ENCODE results near the gene RAB7B.

Gene RAB7B

GRCh38 chr1:206023695-206024094, 20.5 kb upstream of the RAB7B start, which contains the start of gene CTSE:
Gene CTSE, minus strand, starts transcription at chr1:206023895. Its CDS starts 104 bp downstream, at chr1:206023791.
- in situ Hi-C loops (cut with MboI; ENCODE audit: low sequenced_read_pairs): no loop called here

DNA sequence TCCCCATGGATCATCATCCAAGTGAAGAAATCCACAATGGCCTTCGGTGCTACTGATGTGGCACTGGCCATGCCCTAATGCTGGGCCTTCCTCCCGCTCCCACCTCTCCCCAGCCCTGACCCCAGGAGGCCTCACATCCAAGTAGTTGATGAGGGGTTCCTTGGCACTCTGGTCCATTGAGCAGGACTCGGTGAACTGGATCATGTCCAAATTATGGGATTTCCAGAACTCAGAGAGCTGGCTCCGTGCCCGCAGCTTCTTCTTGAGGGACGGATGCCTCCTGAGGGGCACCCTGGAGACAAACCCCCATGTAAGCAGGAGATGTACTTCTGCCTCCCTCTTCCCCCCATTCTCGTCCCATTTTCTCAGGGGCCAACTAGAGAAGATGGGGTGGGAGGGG, 19.6 kb upstream of the RAB7B start:
- in situ Hi-C loops (cut with MboI; ENCODE audit: low sequenced_read_pairs): no loop called here

- in situ Hi-C loops (cut with MboI; ENCODE audit: low sequenced_read_pairs): no loop called here
Observed at GRCh38 chr1:206021626-206022365, 18.6 kb upstream of the RAB7B start.

DNA sequence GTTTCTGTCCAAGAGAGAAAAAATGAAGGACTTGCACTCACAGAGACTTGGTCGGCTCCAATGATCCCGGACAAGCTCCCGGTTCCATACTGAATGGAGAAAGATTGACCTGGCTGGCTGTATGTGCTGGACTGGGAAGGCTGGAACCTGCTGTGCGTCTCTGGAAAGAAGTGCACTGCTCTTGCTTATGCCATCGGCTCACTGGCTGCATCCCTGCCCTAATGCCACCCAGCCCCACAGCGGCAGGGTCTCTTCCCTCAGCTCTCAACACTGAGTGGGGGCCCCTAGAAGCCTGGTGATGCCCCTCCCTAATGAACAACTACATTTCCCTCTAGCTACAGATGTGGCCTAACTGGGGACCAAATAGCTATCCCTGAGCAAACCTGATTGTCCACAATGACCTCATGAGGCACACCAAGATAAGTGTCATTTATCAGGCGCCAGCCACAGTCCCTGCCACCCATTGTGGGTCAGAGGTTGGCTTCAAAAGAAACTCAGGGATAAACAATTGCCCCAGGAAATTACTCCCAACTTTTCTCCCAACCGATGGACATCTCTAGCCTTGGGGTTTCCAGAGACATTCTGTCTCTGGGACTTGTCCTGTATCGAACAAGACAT, 17.9 kb upstream of the RAB7B start:
- in situ Hi-C loops (cut with MboI; ENCODE audit: low sequenced_read_pairs): no loop called here

DNA sequence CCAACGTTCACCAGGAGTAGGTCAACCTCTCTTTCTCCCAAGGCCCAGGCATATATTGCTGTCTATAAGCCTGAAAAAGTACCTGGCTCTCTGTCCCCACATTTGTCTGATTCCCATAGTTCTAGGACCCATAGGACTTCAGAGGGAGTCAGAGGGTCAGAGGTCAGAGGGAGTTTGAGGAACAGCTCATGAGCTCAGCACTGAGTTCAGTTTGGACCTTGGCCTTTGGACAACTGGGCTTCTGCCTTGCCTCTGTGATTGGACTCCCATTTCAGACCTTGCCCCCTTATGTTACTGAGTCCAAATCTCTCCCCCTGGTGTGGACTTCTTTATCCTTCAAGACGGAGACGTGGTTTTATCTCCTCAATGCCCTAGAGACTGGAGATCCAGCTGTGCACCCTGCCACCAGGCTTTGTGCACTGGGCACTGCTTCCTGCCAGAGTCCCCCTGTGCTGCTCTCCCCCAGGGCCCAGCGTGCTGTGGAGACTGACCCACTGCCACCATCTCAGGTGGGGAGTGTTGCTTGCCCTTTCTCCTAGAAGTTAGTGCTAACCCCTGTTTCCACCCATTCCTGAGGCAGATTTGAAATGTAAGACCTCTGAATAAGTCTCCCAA, 17.3 kb upstream of the RAB7B start:
- in situ Hi-C loops (cut with MboI; ENCODE audit: low sequenced_read_pairs): no loop called here

DNA sequence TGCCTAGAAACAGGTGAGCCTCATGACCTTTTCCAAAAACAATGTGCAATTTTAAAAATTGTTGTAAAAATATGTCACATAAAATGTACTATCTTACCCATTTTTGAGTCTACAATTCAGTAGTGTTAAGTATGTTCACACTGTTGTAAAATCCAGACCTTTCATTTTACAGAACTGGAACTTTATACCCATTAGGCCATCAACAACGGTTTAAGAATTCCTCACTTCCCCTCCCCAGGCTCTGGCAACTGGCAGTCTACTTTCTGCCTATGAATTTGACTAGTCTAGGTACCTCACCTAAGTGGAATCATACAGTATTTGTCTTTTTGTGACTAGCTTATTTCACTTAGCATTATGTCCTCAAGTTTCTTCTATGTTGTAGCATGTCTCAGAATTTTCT, 11.9 kb upstream of the RAB7B start:
- in situ Hi-C loops (cut with MboI; ENCODE audit: low sequenced_read_pairs): no loop called here

DNA sequence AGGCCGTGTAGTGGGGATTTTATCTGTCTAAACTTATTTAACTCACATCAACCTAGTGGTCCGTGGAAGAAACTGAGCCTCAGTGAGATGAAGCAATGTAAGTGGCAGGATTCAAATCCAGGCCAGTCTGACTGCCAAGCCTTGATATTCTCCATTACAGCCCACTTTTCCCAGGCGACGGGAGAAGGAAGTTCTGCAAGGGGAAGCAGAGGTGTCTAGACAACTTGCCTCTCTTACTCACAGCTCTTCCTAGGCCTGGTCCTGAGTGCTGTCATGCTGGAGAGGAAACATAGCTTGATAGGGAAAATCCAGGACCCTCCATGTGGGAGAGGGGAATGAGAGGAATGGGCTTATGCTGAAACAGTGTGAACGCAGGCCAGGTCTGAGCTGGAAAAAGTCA, 11.4 kb upstream of the RAB7B start:
- in situ Hi-C loops (cut with MboI; ENCODE audit: low sequenced_read_pairs): no loop called here

DNA sequence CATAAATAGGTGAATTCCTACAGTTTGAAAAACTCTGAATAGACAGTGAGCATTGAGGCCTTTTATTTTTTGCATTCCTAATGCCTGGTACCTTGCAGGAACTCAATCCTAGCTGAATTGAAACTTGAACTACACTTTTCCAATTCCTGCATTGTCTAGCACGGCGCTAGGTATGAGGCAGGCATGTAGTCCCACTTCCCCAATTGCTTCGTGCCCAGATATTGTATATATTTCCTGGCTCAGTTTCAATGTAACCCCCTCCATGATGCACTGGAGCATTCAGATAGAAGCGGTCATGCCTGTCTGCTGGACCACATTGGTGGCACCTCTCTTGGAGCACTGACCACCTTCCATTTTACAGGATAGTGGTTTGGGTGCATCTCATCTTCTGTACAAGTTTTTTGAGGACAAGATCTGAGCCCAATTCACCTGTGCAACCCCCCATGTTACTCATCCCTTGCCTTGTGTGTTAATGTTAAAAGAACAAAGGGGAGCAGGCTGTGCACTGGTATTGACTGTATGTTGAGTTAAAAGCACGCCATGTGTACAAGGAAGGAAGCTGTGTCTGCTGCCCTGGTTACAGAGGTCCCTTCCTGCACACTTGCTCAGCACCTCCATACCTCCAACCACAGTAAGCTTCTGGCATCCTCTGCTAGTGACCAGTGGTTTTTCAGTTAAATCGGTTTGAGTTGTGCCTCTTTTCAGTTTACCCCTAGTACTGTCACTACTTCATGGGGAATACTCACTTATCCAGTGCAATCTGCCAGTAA, 10.0 kb upstream of the RAB7B start:
- in situ Hi-C loops (cut with MboI; ENCODE audit: low sequenced_read_pairs): no loop called here

DNA sequence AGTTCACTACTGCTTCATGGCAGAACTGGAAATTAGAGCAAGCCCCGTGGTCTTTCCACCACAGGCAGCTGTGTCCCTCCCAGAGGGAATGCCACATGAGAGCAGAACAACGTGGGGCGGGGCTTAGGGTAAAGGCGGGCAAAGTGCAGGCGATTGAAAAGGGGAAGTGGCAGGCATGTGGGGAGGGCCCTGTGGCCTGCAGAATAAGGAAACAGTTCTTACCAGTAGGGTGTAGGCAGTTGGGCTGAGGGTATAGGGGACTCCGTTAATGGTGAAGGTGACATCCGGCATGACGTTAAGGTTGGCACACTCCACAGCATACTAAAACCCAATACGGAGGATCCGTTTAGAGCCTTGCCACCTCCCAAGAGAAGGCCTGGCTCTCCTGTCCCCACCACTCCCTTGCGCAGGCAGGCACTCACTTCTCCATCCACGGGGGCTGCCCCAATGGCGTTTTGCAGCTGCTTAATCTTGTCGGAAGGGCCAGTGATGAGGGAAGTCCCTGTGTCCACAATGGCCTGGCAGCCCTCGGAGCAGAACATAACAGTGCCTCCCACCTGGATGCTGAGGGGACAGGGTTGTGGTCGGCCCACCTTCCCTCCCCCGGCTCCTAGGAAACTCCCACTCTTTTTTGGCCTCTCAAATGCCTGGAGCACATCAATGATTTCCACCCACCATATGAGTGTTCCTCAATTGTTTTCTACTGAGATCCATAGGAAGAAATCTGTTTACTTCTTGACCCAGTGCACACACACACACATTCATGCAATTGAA, 9.1 kb upstream of the RAB7B start:
- in situ Hi-C loops (cut with MboI; ENCODE audit: low sequenced_read_pairs): no loop called here

- in situ Hi-C loops (cut with MboI; ENCODE audit: low sequenced_read_pairs): no loop called here
Observed at GRCh38 chr1:206011057-206011456, 7.9 kb upstream of the RAB7B start.

- in situ Hi-C loops (cut with MboI; ENCODE audit: low sequenced_read_pairs): no loop called here
Observed at GRCh38 chr1:206010060-206010459, 6.9 kb upstream of the RAB7B start.

DNA sequence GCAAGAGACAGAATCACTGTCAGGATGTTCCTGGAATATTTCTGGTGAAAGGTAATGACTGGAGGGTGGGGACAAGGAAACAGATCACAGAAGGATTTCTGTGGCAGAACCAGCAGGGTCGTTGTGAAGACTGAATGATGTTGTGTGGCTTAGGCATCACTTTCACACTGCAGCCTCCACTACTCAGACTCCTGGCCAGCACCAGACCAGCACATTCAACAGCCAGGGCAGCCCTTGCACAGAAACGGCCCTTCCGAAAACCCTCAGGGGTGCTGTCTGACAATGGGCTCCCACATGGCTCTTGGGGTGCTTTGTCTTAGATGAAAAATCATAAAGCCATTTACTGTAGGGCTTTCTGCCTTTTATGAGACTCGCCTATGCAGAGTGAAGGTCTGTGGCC, 3.8 kb upstream of the RAB7B start:
- in situ Hi-C loops (cut with MboI; ENCODE audit: low sequenced_read_pairs): no loop called here

DNA sequence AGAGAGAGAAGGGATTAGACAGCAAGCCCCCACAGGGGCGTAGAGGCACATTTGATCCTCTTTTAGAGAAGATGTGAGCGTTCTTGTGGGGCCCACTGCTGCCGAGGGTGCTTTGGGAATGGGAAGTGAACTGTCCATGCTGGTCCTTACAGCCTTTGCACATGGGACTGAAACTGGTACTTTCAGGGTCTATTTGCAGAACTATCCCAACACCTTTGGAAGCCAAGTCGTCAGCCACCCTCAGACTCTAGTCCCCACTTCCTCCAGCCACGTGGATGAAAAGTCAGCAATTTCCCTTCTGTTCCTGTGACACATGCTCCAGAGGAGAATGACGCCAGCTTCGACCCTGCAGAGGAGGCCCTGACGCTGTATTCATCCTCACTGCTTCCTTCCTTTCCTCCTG, 2.6 kb upstream of the RAB7B start:
- in situ Hi-C loops (cut with MboI; ENCODE audit: low sequenced_read_pairs): no loop called here

DNA sequence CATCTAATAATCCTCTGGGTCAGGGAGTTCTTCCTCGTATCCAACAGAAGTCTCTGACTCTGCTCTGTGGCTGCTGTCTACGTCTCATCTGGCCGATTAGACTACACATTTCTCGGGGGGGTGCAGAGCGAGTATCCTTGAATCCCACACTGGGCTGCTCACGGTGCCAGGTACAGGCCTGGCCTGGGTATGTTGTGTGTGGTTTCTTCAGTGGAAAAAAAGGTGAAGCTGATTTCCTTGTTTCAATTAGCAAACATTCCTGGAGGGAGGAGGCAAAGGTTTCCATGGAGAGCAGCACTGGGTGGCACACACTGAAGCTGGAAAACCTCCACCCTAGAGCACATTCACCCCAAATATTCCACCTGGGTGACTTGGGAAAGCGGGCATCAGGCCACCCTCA, 2.0 kb upstream of the RAB7B start:
- in situ Hi-C loops (cut with MboI; ENCODE audit: low sequenced_read_pairs): no loop called here

DNA sequence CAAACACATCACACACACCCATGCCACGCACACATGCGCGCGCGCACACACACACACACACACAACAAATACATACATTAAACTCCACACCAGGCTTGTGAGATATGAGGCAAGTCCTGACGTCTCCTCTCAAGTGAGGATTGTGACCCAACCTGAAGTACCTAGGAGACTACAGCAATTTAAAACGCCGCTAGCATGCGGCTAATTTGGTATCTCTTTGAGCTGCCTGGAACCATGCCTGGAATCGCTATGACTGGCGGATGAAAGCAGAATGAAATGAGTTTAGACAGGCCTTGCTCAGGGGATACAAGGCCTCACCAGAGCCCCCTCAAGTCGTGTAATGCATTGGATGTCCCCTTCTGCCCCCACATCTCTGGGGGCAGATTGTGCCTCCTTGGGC, 1.6 kb upstream of the RAB7B start:
- in situ Hi-C loops (cut with MboI; ENCODE audit: low sequenced_read_pairs): no loop called here

- in situ Hi-C loops (cut with MboI; ENCODE audit: low sequenced_read_pairs): no loop called here
Observed at GRCh38 chr1:206003854-206004800, 932 bp upstream of the RAB7B start.

- in situ Hi-C loops (cut with MboI; ENCODE audit: low sequenced_read_pairs): no loop called here
Observed at GRCh38 chr1:206002160-206002559, 1.0 kb downstream of the RAB7B start.

GRCh38 chr1:206001476-206001888, 1.7 kb downstream of the RAB7B start:
- in situ Hi-C loops (cut with MboI; ENCODE audit: low sequenced_read_pairs): no loop called here

DNA sequence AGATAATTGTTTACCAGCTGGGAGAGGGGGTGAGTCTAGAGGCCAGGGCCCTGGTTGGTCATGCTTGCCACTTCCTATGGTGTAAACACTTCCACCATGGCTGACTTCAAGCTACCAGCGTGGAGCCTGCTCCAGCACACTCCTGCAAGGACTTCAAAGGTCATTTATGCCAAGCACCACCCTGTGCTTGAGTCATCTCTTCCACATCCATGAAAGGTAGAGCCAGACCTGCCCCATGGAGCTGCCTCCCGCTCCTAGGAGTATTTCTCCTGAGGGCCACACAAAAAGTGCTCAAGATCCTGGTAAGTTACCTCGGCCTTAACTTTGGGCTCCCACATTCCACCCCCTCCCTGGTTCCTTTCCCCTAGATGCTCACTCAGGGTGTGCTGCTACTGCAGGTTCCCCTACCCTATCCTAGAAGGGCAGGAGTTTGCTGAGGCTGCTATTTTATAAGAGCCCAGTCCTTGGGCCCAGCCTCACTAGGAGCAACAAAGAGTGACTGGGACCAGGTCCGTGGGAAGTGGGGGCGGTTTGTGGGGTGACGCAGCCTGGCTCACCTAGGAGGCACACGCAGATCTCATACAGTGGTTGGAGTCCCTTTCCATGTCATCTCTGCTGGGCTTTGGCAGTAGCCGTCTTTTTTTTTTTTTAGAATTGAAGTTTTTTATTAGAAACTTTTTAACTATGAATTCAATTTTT, 2.4 kb downstream of the RAB7B start:
- in situ Hi-C loops (cut with MboI; ENCODE audit: low sequenced_read_pairs): no loop called here

Measured in HL-60/S4 treated with retinoic acid at 250 ng/mL for 4 days and 3 days (cell line).